Activated CD4-positive, alpha-beta T cell treated with anti-CD3 and anti-CD28 coated beads, Interleukin-10, Interleukin-2, amounts not matched to agents 100 ng/mL and 50 ng/mL, durations not matched to agents 16 hours and 8 hours (primary cell): Measurements from ENCODE around the gene SGMS1.
"Not testable (repeated sequence)": the region's sequence is repeated elsewhere in the genome, so short reads cannot be mapped to it uniquely, and the experiment has no call there.

Experiments used
- DNase-seq: peaks from one replicate; pipeline ENCODE4 v3.0.0-alpha.2; 2020

The SGMS1 gene

DNA sequence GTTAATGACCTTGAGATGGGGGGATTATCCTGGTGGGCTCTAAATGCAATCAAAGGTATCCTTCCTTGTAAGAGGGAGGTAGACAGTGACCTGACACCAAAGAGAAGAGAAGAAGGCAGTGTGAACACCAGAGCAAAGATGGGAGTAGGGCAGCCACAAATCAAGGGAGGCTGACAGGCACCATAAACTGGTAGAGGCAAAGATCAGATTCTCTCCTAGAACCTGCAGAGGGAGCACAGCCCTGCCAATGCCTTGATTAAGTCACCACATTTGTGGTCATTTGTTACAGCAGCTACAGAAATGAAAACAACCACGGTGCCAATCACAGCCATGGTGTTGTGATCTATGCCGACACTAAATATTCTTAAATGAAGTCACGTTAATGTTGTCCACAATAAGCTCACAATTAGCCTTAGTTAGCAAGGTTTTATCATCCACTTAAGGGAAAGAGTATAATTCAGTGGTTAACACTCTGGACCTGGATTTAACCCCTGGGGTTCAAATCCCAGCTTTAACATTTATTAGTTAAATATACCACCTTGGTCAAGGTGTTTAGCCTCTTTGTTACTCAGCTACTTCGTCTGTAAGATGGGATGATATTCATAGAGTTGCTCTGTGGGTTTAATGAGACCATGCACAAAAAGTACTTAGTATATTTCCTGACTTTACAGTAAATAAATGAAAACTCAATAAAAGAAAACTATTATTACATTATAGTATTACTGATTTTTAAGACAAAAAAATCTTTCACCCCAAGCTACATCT, 70.8 kb downstream of the SGMS1 start:
- DNase-seq, result peak; percentile 61

DNA sequence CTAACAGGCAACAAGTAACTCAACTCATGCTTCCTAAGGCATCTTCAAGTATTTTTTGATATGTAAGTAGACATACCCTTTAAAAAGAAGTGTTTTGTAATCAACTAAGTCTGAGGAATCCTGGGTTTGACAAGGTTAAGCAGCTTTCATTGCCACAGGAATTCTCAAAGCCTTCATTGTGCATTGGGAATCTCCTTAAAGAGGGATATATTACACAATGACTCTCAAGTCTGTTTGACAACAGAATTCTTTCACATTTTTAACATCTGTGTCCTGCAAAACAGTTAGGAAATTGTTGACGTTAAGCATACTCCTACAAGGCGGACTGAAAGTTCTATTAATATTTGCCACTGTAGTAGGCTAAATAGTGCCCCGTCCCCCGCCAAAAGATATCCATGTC, 71.4 kb downstream of the SGMS1 start:
- DNase-seq, result no peak

DNA sequence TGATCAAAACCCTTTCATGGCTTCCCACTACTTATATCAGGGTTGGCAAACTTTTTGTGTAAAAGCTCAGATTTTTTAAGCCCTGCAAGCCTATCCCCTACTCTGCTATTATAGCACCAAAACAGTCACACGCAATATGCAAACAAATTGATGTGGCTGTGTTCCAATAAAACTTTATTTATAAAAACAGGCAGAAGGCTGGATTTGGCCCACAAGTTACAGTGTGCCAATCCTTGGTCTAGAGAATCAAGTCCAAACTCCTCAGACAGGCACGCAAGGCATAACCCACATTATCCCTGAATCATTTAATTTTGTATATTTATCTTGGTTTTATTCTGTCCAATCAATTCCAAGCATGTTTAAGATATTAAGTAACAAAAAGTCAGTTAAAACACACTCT, 71.9 kb downstream of the SGMS1 start:
- no peak for DNase-seq

DNA sequence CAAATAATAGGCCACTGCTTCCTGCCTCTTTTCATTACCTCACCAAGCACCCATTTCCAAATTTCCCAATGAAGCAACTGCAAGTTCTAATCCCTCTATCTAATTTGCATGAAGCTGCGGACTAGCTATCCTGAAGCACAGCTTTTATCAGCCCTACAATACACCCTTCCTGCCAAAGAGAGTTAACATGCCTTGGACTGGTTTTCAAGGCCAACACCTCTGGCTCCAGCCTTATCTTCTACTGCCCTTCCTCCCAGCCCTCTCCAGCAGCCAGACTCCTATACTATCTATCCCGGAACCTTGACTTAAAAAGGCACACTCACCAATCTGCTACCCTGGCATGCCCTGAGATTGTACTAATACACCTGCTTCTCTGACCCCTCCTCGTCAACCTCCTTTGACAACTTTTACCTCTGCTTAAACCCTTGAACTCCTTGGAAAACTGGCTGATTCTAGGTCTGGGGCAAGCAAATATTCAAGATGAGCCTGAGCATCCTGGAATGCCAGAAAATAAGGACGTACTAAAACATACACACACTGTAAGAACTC, 73.4 kb downstream of the SGMS1 start:
- no peak for DNase-seq

DNA sequence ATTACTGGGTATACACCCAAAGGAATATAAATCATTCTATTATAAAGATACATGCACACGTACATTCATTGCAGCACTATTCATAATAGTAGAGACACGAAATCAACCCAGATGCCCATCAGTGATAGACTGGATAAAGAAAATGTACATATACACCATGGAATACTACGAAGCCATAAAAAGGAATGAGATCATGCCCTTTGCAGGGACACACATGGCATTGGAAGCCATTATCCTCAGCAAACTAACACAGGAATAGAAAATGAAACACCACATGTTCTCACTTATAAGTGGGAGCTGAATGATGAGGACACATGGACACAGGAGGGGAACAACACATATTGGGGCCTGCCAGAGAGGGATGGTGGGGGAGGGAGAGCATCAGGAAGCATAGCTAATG, 74.6 kb downstream of the SGMS1 start:
- not testable (repeated sequence) for DNase-seq

DNA sequence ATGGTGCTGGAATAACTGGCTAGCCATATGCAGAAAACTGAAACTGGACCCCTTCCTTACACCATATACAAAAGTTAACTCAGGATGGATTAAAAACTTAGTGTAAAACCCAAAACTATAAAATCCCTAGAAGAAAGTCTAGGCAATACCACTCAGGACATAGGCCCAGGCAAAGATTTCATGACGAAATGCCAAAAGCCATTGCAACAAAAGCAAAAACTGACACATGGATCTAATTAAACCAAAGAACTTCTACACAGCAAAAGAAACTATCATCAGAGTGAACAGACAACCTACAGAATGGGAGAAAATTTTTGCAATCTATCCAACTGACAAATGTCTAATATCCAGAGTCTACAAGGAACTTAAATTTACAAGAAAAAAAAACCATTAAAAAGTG, 75.3 kb downstream of the SGMS1 start:
- DNase-seq, result not testable (repeated sequence)

DNA sequence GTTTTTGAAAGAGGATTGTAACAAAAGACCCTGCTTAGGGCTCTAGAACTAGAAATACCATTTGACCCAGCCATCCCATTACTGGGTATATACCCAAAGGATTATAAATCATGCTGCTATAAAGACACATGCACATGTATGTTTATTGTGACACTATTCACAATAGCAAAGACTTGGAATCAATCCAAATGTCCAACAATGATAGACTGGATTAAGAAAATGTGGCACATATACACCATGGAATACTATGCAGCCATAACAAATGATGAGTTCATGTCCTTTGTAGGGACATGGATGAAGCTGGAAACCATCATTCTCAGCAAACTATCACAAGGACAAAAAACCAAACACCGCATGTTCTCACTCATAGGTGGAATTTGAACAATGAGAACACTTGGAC, 77.5 kb downstream of the SGMS1 start:
- not testable (repeated sequence) for DNase-seq

DNA sequence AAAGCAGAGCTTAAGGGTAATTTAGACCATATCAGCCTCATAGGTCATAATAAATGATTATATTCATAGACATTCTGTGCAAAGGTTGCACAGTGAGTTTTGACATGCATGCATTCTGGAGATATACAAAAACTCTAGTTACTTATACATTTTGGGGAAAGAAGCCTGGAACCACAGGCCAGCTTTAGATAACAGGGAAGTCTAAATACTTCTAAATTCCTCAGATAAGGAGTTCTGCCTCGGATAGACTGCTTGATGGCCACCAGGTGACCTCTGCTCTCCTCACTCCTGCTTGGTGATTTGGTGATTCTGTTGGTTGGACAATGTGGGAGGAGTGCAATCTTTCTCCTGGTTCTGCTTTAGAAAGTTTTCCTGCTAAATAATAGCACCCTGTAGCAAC, 77.9 kb downstream of the SGMS1 start:
- no peak for DNase-seq

DNA sequence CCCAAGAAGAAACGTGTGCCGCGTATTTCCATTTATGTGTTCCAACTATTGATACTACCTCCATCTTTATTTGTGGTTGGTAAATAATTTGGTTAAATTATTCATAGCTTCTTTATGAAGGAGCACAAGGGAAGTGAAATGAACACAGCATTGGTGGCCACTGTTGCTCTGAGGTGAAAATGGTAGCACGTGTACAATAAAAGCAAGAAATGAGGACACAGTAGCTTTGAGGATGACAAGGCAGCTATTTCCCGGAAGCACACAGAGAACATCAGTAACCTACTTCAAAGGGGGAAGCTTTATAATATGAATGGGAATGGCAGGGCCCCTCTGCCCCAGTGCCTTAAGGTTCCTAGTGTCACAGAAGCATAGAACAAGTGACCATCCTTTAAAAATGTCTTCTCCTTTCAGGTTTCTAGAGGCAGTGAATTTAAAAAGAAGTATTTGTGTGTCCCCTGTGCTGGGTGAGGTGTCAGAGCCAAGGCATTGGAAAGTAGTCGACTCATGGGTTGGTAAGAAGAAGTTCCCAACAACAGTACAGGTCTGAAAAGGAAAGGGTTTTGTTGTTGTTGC, 78.8 kb downstream of the SGMS1 start:
- peak; percentile 52 for DNase-seq

DNA sequence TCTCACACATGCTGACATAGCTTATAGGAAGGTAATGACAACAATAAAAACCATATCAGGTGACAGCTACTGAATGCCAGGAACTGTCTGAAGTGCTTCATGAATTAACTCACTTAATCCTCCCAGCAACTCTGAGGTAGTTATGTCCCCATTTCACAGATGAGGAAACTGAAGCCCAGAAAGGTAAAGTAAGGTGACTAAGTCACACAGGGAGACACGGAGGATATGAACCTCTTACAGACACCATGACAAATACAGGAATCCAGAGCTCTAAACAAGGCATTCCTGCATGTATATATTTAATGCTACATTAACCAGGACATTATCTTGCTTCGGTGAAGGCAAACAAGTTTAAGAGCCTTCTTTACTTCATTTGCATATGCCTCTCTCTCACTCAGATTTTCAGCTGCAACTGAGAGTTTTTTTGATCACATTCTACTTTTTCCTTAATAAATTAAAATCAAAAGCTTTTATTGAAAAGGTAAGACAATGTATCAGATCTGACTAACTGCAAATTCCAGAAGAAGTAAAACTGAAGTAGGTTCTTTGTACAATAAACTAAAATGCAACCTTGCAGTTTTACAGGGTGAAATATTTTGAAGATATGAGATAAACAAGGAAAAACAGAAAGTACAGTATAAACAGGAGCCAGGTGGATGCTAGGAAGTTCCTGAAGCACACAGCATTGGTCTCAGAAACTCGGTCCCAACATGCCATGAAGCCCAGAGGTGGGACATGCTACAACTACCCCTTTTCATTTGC, 79.5 kb downstream of the SGMS1 start:
- DNase-seq, result no peak

DNA sequence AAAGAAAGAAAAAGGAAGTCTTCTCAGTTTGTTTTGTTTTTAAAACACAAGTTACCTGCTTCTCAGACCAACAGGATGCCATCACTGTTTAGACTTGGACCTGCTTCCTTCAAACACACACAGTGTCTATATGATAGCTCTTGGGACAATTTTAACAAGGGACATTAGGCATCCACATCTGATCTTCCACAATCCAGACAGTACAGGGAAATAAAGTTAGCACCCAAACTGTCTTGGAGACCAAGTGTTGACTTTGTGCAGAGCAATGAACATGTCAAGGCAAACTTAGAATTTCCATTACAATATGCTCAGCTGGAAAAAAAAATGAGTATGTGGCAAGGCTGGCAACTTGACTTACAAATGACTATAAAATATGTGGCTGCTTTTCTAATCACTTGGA, 80.9 kb downstream of the SGMS1 start:
- DNase-seq, result no peak

DNA sequence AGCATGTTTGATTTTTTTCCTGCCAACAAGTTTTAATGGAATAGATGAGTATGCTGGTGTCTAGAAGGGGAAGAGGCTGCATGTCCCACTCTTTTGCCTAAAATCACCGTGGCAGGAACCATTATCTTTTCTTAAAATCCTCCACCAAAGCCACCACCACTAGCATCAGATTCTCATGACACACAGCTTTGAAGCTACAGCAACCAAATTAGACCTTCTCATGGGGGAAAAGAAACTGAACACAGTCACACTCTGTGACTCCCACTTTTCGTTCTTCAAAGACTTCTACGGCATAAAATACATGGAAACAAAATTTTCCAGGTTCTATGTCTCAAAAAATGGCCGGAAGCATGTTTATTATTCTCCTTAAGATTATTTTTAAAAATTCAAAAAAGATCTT, 81.8 kb downstream of the SGMS1 start:
- DNase-seq, result no peak

DNA sequence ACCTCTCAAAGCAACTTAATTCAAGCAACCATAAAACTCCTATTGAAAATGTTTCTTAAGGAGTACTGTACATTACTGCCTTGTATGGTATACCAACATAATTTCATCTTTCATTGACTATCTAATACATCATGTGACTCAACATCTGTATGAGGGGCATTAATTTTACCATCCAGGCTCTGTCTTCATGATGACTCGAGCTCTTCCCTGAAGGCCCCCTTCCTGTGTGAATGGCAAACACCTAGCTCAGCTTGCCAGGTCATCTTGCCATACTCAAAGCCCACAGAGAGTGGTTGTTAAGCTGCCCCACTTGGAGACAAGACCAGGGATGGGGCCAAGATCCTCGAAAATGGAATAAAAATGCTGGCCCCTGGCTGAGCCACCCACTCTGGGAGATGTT, 82.4 kb downstream of the SGMS1 start:
- peak; percentile 47 for DNase-seq

DNA sequence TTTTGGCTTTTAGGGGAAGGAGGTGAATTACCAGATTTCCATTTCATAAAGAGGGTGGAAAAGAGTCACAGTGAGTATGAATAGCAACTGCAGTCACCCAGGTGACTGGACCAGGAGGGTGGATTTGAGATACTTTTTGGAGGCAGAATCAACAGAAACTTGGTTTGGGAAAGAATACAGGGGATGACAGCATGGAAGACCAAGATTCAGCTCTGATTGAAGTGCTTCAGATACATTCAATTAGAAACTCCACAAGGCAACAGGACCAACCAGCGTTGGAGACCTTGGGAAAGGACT, 83.0 kb downstream of the SGMS1 start:
- DNase-seq, result no peak

DNA sequence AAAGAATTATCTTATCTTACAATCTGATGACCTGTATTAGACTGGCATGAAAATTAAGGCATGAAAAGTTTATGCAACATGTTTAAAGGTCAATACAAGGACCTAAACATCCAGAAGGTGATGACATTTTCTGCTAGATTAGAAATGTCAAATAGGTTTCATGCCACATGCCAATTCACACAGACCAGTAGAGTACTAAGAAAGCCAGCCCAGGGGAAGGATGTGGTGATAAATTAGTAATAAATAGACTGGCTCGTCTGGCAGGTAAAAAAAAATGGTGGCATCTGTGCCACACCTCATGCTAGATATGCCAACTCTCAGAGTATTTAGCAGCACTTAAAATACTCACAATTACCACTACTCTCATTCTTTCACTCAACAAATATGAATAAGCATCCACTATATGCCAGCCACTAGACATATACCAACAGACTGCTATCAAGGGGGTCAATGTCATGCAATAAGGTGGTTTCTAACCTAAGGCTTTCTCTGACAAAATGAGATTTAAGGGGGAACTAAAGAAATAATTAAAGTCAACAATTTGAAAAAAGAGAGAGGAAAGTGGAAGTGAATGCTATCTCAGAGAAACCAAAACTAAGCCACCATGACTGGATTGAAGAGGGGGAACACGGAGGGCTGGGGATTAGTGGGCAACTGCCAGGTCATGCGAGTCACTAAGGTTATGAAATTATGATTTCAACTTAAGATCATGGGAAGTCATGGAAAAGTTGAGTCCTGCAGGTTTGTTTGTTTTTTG, 83.5 kb downstream of the SGMS1 start:
- DNase-seq, result peak; percentile 78

DNA sequence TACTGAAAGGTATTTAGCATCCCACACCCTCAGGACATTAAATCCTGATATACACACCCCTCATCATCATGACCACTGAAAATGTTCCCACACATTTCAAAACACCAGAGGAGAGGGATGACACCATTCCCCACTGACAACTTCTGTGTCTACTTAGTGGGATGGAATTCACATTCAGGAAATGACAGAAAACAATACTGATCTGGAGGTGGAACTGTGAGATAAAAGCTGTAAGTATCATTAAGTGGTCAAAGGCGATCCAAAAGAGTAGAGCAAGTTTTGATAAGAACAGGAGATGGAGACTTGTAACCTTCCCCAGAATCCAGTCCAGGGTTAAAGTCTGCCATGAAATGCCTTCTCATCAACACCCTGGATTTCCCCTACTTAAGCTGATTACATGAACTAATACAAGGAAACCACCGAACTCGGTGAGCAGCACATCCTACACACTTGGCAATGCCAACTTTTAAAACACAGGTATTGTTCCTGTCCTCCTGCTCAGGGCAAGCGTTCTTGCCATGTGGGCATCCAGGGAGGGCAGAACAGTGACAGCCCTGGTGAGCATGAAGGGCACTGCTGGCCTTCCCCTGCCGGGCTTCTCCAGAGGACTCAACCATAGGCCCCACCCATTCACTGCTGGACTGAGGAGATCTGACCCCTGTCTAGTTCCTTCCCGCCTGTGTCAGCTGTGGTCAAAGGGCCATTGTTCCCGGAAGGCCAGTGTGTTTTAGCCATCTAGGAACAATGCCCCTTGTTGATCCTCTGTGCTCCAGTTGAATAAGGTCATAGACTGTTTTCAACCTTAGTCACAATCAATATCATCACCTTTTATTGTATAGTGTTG, 85.0 kb downstream of the SGMS1 start:
- DNase-seq, result peak; percentile 64

DNA sequence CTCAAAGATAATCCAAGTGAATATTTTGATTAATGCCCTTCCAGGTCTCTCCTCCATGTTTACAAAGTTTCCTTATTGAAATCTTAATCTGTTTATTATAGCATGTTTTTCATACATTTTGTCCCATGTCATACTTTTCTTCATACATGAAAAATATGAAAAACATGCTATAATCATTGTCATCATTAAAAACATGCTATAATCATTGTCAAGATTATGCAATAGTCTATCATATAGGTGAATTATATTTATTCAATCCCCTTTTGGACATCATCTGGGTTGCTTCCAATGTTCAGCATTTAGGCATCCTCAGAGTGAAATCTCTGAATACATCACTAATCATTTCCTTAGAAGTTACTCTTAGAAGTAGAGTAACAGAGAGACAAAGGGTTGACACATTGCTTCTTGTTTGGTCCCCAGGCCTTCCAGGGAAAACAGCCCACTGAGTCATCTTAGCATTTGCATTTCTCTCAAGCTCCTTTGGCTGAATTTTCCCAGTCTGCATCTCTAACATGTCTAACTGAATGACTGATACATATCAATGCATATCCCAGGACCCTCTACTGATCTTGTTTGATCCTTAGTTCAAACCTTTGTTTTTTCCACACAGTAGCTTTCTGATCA, 87.0 kb downstream of the SGMS1 start:
- peak; percentile 36 for DNase-seq

DNA sequence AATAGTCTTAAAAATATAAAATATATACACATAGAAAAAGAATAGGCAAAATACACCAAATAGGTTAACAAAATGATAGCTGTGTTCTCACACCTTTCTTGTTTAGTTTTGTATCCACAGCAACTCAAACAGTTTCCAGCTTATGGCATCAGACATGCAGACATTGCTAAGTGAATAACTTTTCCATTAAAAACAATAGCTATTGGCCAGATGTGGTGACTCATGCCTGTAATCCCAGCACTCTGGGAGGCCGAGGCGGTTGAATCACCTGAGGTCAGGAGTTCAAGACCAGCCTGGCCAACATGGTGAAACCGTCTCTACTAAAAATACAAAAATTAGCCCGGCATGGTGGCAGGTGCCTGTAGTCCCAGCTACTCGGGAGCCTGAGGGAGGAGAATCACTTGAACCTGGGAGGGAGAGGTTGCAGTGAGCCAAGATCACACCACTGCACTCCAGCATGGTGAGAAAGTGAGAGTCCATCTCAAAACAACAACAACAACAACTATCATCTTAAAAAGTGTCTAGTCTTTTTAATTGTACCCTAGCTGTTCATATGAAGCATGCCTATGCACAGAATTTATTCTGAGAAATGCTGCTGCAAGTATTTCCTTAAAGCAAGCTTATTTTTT, 88.9 kb downstream of the SGMS1 start:
- DNase-seq, result peak; percentile 12

DNA sequence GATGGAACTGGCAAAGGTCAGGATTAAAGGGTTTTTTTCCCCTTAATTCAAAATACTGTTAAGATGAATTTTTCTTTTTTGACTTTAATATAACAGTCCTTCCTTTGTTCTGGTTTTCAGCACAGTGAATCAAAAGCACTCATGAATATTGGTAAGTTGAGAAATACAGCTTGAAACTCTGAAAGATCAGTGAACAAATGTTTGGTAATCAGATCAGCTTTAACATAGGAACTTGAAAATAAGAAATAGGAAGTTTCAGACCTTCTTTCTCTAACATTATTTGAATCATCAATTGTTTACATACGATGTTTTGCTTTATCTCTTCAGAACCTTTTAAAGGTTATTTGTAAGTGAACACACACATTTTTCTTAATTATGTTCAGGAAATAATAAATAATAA, 90.5 kb downstream of the SGMS1 start:
- DNase-seq, result no peak

DNA sequence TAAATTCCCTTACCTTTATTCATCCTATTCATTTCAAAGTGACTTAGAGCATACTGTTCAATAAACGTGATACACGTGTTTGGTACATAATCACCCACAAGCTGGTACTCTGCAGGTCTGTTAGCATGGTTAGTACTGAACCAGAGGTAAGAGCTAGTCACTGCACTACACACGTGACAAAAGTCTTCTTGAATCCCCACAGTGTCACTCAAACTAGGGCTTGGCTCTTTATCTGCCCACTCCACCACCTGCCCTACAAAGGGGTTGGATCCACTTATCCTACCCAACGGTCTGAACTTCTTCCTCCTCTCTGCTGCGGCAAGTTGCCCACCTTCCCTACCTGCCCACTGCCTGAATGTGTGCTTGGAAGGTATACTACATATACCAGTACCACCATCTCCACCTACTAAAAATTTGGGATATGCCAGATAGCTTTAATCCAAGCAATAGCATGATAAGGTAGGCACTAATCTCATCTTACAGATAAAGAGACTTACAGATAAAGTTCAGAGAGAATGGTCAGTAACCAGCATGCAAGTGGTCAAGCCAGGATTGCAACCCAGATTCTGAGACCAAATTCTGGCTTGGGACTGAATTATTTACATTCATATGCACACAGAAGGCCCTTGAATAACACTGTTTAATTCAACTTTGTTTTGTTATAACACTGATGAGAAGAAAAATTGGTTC, 92.2 kb downstream of the SGMS1 start:
- DNase-seq, result no peak

DNA sequence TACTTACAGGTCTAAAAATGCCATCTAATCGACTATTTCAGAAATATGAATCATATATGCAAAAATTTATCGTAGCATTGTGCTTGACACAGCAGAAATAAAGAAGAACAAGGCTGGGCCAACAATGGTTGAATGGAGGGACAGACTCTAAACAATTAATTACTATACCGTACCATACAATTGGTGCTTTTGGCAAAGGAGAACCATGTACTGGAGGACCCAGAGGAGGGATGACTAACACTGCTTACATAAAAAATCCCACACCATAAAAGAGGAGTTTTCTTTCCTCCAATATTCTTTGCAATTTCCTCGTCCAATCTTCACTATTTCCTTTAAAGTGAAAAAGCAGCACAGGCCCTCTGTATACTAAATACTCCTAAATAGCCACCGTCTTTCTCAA, 94.1 kb downstream of the SGMS1 start:
- DNase-seq, result no peak
